NCI-H1105 (cell line): Measurements from ENCODE around the gene STAMBP.
"Not testable (repeated sequence)": the region's sequence is repeated elsewhere in the genome, so short reads cannot be mapped to it uniquely, and the experiment has no call there.

ENCODE experiments used
- DNase-seq: peaks from one replicate; lab custom pipeline; 2025; lab: John Stamatoyannopoulos, UW

STAMBP gene

DNA sequence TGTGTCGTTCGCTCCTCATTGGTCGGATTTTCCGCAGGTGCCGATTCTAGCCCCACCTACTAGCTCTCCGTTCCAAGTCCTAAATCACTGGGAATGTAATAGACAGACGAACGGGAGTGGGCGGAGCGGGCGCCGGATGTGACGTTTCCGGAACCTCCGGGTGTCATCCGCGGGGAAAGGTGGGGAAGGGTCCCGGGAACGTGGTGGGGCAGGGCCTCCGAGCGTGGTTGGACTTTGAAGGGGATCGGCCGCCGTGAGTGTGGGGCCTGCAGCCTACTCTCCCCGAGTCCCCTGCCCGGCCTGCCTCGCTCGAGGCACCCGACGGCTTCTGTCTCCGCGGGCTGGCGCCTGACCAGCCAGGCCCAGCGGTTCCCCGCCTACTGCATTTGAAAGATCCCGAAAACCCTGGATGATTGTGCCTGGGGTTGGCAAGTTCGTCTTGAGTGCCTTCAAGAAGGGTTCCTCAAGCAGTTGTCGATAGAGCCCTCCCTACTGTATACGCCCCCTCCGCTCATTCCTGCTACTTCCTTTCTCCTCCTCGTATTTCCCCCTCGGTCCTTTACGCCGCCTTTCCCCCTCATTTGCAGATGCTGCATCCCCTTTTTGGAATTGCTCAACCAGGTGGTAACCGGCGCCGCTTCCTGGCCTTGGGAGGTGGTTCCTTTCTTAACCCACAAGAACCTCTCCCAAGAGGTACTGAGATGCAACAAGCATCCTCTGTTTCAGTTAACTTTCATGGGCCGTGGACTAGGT, at the start of gene STAMBP:
TSS of gene STAMBP (plus strand) at position 144 of the 753 bp plus-strand sequence. CDS start 1,896 bp downstream, outside the sequence.
- DNase-seq: peak; percentile 87

DNA sequence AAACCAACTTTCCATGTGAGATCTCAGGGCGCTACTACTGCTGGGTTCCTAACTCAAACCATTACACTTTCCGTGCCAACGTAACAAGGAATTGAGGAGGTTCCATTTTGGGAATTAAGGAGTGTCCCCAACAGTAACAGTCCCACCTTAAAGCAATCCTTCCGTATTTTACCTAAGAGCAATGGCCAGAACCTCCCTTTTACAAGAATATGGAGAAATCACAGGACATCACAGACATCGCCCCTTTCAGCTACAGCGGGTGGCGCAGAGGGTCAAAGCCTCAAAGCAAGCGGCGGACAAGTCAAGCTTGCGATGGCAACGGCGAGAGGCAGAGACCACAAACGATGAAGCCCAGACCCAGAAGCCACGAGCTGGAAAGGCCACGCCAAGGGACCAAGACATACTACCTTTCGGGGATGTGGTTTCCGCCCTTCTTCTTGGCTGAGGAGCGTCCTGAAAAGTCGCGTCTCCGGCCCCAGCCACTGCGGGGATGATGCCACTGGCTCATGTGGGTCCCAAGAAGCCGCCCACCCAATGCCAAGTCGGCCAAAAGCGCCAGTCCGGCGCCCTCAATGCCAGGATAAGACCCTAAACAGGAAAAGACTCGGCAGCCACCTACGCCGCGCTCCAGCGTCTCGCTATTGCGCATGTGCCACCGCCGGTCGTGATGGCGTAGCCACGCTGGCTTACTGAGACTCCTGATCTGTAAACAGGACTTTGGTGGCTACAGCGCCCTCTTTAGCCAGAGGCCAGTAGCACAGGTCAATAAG, 49.1 kb upstream of the STAMBP start, which contains the start of gene DUSP11:
TSS of gene DUSP11 (minus strand) at position 637 of the 770 bp plus-strand sequence. CDS start at position 508, 129 bp downstream.
- DNase-seq: peak; percentile 88

DNA sequence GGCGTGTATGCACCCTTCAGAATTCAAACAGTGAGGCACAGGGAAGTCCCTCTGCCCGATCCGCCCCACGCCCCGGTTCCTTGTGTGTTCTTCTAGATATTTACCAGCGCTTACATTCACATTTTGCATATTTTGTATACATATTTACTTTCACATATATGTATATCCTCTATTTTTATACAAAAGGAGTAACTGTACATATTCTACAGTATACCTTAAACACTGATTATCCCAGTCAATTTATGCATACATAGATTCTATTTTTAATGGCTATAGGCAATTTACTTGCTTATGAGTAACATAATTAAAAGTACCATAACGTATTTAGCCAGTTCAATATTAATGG, 48.6 kb upstream of the STAMBP start:
- no peak for DNase-seq

DNA sequence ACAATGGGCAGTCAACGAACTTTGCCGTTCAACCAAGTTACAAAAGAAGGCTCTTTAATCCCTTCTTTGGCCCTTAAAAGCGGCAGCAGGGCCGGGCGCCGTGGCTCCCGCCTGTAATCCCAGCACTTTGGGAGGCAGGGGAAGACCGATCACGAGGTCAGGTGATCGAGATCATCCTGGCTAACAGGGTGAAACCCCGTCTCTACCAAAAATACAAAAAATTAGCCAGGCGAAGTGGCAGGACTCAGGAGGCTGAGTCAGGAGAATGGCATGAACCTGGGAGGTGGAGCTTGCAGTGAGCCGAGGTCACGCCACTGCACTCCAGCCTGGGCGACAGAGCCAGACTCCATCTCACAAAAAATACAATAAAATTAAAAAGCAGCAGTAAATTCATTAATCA, 45.4 kb upstream of the STAMBP start:
- DNase-seq: not testable (repeated sequence)

DNA sequence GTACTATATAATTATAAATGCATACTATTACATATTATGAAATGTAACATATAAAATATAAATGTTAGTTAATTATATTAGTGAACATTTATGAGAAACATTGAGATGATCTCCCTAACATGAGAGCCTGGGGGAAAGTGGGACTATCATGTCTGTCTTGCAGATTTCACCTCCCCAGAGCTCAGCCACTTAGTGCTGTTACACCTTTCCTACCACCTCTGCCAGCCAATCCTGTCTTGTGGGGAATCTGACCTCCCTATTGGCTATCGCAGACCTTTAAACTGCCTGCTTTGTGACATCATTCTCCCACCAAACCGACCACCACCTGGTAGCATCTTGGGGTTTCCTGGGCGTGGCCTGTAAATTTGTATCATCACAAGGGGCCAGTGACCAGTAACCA, 44.9 kb upstream of the STAMBP start, which contains the start of gene C2orf78:
TSS of gene C2orf78 (plus strand) at position 301 of the 400 bp plus-strand sequence. CDS start 127 bp downstream, outside the sequence.
- DNase-seq: not testable (repeated sequence)

DNA sequence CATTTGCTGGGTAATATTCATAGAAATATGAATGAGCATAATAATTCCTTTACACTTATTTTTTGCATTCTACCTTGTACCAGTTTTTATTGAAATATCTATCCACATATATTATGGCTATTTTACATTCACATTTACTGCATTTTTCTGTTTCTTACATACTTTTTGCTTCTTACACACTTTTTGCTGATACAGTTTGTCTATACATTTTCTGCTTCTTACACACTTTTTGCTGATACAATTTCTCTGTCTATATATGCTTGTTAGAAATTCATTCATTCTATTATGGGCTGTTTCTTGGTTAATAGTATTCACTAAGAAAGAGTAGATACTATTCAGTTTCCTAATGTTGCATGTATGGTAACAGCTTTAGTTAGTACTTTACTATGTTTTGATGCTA, 16.9 kb upstream of the STAMBP start:
- DNase-seq: no peak

DNA sequence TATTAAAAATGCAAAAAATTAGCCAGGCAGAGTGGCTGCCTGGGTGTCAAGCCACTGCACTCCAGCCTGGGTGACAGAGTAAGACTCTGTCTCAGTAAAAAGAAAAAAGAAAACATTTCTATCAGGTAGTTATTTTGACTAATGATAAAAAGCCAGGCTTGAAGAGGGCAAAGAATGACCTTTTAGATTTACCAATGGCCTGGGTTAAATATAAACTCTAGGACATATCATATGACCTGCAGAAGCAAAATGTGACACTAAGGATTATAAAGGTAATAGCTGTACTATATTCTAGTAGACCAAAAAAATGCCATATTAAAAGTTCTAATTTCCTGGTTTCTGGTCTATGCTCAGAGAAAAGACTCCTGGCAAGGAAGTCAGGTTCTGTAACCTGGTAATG, 16.1 kb upstream of the STAMBP start:
- DNase-seq: no peak

DNA sequence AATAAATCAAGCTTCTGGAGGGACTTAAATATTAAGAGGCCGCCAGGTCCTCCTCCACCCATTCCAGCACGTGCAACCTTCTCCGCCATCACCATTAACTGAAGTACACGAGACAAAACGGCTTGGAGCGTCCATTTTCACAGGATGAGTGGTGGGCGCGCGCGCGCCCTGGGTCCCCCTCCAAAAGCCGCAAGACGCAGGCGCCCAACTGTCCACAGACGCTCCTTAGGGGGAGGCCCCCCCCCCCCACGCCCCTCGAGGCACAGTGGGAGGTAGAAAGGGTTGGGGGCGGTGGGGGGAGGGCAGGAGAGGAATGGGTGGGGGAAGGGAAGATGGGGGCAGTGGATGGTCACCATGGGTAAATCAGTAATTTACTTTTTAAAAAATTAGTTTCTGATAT, 10.5 kb upstream of the STAMBP start:
- no peak for DNase-seq

DNA sequence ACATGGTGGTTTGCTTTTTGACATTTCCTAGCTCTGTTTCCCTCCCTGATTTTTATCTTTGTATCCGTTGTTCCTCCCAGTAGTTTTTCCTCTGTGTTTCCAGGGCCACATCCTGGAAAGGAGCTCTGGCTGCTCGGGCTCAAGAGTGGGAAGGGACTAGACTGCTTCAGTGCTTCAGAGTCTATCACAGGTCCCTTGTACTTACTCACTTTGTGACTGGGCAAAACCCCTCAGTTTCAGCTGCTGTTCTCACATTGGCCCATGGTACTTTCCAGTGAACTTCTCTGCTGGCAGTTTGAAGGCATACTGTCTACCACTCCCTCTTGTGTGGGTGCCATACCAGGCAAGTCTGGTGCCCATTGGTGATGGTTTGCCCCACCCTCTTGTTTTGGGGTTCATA, 7.5 kb upstream of the STAMBP start:
- no peak for DNase-seq

DNA sequence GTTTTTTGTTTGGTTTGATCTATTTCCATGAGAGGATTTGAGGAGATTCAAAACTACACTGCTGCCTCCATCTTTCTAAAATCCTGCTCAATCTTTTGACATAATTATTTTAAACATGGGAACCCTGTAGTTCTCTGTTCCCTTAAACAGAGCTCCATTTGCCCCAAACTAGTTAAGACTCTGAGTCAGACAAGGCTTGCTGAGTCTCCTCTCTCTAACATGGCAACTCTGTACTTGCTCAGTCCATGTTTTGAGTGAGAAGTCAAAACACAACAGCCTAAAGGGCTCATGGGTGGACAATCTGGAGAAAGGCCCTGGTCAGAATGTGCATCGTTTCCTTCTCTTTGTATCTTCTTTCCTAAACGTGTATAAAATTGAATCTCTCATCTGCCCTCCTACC, 7.1 kb upstream of the STAMBP start:
- no peak for DNase-seq

DNA sequence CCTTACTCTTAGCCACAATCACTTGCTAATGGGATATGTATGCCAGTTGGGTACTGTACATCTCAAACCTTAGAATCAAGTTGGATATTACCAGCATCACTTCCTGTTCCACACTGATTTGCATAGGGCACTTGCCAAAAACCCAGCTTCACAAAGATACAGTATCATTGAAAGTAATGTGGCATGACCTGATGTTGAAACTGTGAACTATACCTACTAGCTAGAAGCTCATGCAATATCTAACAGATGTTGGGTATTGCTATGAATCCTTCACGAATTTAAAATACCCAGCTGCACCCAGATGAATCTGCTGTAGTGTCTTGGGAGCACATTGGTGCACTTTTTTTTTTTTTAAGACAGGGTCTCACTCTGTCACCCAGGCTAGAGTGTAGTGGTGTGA, 6.5 kb upstream of the STAMBP start:
- no peak for DNase-seq

DNA sequence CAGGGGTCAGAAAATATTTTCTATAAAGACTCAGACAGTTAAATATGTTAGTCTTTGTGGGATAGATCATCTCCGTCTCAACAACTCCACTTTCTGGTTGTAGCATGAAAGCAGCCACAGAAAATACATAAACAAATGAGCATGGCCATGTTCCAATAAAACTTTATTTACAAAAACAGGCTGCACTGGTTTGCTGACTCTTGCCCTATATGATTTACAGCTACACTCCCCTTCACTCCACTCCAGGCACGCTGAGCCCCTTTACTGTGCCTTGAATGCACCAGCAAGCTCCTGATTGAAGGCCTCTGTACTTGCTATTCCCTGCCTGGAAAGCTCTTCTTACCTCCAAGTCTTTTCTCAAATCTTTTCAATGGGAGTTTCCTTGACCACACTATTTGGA, 5.8 kb upstream of the STAMBP start:
- no peak for DNase-seq

DNA sequence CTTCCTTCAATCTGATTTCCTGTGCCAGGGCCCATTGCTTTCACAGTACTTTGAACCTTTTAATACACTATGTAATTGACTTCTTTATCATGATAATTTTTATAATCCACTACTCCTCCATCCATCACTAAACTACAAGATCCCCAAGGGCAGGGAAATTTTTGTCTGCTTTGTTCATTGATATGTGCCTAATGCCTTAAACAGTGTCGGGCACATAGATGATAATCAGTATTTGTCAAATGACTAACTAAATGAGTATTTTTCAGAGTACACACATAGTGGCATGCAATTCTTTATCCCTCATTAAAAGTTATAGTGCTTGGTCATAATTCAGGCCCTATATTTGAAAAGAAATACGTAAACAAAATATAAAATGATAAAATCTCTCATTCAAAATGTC, 5.3 kb upstream of the STAMBP start:
- no peak for DNase-seq

DNA sequence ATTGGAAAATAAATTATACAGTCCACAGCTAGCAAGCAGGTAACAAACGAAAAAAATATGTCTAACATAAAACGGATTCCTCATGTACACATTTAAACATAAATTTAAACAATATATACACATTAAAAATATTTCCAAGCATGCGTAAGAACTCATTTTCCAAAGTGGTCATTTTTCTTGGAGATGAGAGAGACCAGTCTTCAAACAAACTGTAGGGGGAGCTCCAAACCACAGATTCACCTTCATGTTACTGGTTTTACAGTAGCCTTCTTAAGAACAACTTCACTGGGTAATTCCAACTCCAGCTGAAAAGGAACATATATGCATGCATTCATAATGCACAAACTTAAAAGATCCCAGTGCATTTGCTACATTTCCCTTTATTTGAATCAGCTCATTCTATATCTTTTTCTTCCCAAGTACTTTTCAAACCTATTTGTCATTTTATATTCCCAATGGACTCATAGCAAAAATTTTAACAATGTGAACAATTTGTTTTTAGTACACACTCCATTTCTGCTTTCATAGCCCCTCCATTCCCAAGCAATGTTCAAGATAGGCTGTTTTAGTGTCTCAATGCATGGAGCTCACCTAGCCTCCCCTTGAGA, 4.7 kb upstream of the STAMBP start:
- DNase-seq: peak; percentile 52

DNA sequence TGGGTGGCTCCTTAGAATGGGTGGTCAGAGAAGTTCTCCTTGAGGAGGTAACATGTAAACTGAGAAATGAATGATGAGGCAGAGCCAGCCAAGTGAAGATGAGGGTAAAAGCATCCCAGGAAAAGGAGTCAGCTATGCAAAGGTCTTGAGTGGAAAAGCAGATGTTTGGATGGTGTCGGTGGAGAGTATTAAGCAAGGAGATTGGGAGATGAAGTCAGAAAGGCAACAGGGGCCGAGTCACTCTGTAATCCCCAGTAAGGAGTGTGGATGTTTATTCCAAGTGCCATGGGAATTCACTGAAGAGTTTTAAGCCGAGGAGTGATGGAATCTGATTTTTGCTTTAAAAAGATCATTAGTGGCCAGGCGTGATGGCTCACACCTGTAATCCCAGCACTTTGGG, 3.4 kb upstream of the STAMBP start:
- DNase-seq: no peak

DNA sequence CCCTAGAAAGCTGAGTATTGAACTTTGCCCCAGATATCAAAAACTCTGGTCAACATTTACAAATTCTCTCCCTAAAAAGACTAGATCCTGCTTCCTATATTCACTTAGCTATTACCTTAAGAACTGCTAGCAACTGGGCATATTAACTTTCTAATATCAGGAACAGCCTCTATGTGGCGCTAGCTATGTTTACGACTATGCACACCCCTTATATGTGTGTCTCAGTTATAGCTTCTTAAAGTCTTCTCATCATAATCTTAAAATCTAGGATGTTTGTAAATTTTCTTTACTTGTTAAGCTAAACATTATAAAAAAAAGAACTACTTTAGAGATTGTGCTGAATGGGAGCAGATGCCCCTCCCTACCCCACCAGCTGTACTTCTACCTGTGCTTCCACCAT, 1.7 kb upstream of the STAMBP start:
- no peak for DNase-seq

DNA sequence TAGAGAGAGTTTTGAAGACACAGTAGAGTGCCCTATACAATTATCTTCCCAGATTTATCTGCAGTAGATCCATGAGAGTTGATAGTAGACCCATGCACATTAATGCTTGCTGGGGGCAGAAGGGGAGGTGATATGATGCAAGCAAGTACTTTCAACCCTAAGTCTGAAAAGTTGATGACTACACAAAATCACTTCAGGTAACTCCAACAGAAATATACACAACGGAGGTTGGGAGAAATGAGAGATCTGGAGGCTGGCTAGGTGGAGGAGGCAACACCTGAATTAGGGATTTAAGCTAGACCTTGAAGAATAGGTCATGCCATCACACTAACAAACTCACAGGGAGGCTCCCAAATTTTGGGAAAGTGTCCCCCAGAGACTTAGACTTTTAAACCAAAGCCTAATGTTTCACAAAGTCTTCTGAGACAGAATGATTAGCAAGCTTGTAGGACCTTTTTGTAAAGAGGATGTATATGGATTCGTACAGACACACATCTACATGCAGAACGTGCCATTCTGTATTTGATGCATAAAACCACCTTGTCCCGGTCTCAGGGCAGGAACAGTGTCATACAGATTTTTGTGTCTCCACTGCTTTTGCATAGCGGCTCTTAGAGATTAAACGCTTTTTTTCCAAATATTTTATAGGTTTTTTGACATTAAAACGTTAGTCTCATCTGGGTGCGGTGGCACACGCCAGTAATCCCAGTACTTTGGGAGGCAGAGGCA, 937 bp upstream of the STAMBP start:
- DNase-seq: no peak

DNA sequence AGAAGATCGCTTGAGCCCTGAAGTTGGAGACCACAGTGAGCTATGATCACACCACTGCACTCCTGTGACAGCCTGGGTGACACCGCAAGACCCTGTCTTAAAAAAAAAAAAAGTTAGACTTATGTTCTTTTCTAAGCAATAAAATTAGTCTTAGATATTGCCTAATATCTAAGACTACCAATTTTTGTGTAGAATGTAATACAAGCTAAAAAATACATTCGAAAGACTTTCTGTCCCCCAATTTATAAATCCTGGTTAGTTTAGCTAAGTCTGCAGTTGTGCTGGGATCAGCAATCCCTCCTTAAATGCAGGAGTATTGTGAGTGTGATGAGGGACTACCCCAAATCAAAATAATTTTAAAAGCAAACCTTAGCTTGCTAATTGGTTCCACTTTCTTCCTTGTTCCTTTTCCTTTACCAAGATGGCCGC, 358 bp upstream of the STAMBP start:
- DNase-seq: no peak

DNA sequence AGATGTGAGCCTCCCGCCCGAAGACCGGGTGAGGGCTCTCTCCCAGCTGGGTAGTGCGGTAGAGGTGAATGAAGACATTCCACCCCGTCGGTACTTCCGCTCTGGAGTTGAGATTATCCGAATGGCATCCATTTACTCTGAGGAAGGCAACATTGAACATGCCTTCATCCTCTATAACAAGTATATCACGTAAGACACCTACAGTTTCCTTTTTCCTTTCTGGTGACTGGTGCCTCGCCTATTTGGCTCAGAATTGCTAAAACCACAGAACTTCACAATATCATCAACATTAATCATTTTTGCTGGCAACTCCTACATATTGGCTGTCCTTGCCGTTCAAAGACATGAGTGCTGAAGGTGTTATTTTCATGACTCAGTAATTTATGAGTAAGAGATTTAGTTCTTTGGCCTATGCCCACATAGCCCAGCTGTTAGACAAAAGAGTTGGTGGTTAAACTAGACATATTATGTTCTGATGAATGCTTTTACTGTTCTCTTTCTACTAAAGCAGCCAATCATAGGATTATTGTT, 2.2 kb downstream of the STAMBP start:
- no peak for DNase-seq

DNA sequence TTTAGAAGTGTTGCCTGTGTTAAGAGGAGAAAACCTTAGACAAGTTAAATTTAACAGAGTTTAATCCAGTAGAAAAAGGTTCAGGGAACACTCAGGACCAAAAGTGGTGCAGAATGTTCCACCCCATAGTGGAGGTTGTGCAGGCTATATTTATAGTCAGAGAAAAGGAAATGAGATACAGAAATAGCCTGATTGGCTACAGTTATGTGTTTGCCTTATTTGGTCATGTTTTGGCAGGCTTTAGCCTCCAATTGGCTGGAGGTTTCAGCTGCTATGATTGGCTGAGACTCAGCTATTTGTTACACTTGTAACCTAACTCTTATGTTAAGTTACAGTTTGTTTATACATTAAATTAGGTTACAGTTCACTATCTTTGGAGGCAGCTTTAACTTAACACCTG, 4.2 kb downstream of the STAMBP start:
- no peak for DNase-seq

DNA sequence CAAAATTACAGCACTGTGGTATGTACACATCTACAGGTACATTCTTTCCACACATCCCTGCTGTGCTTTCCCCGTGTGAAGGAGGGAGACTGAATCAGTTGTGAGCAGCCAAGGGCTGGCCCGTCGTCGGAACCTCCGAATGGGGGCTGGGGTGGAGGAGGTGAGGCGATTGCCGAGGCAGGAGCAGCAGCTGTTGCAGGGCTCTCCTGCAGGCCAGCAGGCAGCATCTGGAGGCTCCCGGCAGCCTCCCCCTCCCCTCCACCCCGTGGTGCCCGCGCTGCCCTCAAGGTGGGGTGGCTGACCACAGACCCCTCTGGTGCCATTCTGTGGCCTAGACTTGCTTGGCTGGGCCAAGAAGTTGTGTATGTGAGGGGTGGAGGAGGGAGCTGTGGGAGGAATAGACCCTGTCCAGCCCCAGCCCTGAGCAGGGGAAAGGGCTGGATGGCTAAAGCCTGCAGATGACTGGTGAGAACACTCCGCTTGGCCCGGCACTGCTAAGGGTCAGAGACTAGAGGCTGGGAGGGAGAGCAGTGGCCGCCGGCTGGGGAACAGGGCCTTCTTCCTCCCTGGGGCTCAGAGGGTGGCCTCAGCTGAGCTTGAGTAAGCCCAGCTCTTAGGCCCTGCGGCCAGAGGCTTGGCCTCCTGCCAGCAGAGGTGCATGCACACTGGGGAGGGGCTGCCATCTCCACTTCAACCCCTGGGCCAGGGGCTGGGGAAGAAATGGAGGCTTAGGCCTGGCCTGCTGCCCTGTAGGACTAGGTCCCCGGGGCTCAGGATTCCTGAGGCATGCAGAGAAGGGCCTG, 7.6 kb downstream of the STAMBP start:
- no peak for DNase-seq
